Fibroblast of villous mesenchyme (primary cell): Measurements from ENCODE around the gene NSMCE3. TPM values are rescaled to one million over a fixed set of nuclear protein-coding genes. Genes with fewer than 3 reads are reported as not detected.
A peak's percentile ranks its signal among the peaks of the same experiment; 100 is the strongest.

Experiments used
- DNase-seq: peaks from one replicate; pipeline ENCODE4 v3.0.0-alpha.2; 2010; ENCODE audit warnings: low read depth
- H3K4me3 ChIP-seq: 2 replicates; pipeline ENCODE4 v1.5.1; 2011; ENCODE audit warnings: low read depth, mild to moderate bottlenecking, low read length
- total RNA-seq: library from RNA; depleted of rRNA; stranded (reverse); fragments of >200 nt; gene quantifications from 2 replicates; pipeline ENCODE4 v1.2.3, GENCODE V29; 2012
- TF ChIP-seq, protein P1 (sequence below): IDR thresholded peaks from 2 replicates; pipeline ENCODE4 v1.5.1; 2012; ENCODE audit warnings: low read depth, mild to moderate bottlenecking, low read length; ENCODE audit not compliant: insufficient read depth

NSMCE3 gene
- total RNA-seq, 1 donor, result 9.9 TPM

DNA sequence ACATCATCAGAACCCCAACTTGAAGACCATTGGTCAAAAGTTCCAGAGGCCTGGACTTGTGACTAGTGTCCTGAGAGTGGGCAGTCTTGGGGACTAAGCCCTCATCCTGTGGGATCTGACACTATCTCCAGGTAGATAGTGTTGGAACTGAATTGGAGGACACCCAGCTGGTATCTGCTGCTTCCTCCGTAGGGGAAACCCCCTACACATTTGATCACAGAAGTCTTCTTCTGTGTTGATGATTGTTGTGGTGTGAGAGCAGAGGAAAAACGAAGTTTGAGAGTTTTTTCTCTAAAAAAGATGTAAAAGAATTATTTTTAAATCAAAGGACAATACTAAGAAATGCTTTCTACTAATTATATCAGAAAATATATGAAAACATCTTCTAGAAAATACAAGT, 6.9 kb downstream of the NSMCE3 start:
- no peak overlapping the region for H3K4me3 ChIP-seq
- DNase-seq, result no peak
- TF ChIP-seq, protein P1, sequence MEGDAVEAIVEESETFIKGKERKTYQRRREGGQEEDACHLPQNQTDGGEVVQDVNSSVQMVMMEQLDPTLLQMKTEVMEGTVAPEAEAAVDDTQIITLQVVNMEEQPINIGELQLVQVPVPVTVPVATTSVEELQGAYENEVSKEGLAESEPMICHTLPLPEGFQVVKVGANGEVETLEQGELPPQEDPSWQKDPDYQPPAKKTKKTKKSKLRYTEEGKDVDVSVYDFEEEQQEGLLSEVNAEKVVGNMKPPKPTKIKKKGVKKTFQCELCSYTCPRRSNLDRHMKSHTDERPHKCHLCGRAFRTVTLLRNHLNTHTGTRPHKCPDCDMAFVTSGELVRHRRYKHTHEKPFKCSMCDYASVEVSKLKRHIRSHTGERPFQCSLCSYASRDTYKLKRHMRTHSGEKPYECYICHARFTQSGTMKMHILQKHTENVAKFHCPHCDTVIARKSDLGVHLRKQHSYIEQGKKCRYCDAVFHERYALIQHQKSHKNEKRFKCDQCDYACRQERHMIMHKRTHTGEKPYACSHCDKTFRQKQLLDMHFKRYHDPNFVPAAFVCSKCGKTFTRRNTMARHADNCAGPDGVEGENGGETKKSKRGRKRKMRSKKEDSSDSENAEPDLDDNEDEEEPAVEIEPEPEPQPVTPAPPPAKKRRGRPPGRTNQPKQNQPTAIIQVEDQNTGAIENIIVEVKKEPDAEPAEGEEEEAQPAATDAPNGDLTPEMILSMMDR, result no peak

DNA sequence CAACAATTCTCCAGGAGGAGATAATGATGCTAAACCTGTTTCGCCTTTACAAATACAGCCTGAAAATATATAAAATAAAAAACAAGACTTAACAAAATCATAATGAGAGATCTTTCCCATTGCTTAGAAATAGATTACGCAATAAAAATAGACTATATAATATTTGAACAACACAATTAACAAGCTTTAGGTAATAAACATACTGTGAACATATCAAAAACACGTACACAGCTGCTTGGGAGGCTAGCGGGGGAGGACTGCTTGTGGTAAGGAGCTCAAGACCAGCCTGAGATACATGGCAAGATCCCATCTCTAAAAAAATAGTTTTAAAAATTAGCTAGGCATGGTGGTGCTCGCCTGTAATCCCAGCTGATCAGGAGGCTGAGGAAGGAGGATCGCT, 8.7 kb downstream of the NSMCE3 start:
- no peak for DNase-seq
- TF ChIP-seq, protein P1, result no peak
- H3K4me3 ChIP-seq, result no peak overlapping the region

DNA sequence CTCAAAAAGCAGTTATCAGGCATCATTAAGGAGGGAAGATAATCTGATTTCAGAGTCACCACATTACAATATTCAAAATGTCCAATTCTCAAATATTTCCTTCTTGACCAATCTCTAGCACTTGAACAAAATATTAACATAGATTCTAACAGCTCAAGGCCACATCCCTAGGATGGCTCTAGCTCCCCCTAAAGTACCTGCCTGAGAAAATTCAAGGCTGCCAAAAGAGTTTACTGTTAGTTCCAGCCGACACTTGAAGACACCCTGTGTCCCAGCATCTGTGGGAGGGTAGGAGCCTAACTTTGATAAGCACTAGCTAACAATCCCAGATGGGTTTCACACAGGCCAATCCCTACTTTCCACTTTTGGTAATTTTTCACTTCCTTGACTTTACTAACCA, 10.4 kb downstream of the NSMCE3 start:
- no peak for DNase-seq
- no peak overlapping the region for H3K4me3 ChIP-seq
- TF ChIP-seq, protein P1, result no peak

DNA sequence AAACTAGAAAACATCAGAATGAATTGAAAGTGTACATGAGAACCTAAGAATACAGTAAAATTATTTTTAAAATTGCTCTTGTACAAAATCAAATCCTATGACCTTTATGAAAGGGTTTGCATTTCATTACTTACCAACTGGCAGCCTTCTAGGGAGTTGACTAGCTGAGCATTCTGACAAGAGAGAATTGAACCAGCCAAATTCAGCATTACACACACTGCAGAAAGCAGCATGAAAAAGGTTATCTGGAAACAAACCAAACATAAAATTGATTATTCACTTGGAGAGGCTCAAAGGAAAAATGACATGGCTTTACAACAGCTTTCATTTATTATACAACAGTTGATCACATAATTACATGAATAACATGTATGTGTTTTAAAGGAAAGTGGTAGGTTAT, 17.4 kb downstream of the NSMCE3 start:
- no peak overlapping the region for H3K4me3 ChIP-seq
- TF ChIP-seq, protein P1, result no peak
- no peak for DNase-seq

DNA sequence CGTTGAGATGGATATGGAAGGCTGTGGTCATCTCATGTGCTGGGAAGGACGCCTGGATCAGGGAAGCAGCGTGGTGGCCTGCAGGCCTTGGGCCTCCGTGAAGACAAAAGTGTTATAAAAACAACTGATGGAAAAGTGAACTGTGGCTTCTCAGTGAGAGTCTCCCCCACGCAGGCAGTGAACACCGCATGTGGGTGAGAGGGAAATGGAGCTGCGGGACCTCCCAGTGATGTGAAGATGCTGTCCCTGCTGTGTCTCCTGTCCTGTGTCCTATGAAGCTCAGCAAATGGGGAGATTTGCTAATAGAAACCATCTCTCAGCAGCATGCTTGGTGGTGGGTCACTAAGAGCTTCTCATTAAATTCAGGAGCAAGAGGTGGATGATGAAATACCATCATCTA, 25.1 kb downstream of the NSMCE3 start:
- H3K4me3 ChIP-seq, result no peak overlapping the region
- TF ChIP-seq, protein P1, result no peak
- no peak for DNase-seq

DNA sequence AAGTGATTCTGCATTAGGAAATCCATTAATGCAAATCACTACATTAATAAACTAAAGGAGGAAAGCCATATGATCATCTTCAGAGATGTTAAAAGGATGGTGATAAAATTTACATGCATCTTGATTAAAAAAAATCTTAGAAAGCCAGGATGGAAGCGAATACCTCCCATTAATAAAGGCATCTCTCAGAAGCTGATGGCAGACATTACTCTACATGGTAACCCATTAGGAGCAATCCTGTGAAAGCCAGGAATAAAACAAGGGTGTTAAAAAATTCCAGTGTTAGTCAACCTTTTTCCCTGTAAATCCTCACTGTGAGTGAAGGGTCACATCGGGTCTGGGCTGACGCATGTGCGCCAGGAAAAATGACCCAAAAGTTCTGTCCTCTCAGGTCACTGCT, 25.5 kb downstream of the NSMCE3 start:
- DNase-seq, result no peak
- TF ChIP-seq, protein P1, result no peak
- no peak overlapping the region for H3K4me3 ChIP-seq

DNA sequence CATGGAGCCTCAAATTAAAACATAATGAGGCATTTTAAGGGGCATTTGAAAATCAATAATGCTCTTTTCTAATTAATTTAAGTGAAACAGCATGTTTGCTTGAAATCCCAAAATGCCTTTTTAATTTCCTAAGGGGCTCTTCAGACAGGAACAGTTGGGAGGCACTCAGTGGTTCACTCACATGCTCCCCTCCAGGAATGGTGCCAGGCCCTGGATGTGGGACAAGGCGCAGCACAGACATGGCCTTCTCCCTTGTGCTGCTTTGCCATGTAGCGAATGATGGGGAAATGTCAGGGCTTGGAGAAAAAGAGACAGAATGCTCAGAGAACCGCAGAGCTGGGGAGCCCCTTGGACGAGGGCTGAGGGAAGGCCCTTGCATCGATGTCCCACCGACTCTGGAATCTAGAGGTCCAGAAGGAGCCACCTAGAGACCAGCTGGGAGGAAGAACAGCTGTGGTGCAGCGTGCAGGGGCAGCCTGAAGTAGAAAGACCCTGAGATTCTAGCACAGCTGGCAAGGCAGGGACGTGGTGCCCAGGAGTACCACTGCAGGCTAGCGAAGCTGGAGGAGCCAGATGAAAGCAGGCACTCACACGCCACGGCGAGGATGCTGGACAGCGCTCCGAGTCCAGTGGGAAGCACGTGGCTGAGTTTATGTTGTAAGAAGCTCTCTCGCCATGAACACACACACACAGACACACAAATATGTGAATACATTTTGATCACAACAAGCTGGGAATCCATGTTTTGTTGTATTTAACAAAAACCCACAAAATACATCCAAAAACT, 27.0 kb downstream of the NSMCE3 start:
- TF ChIP-seq, protein P1, result no peak
- peak; percentile 1 for DNase-seq
- no peak overlapping the region for H3K4me3 ChIP-seq
